A673 (cell line): ENCODE results near the gene KCNJ18. TPM values are rescaled to one million over a fixed set of nuclear protein-coding genes. Genes with fewer than 3 reads are reported as not detected.
"Not testable (repeated sequence)": the region's sequence is repeated elsewhere in the genome, so short reads cannot be mapped to it uniquely, and the experiment has no call there.

Experiments
- Bru-seq: library from RNA; stranded (reverse); fragments of 400-500 nt; gene quantifications from one replicate; lab custom pipeline; 2021; lab: Mats Ljungman, UMichigan
- BruChase-seq, 2 experiments: library from RNA; stranded (reverse); fragments of 400-500 nt; gene quantifications; one replicate each; lab custom pipeline; 2021; lab: Mats Ljungman, UMichigan
- BruUV-seq: library from RNA; stranded (reverse); fragments of 400-500 nt; replicated peaks from 2 replicates; lab custom pipeline; 2021; lab: Mats Ljungman, UMichigan
- CTCF ChIA-PET: fragments of 300-600 bp; sonication (Branson Sonifier 250); formaldehyde crosslinking; loops from one replicate; lab custom pipeline; 2022; ENCODE audit warnings: antibody characterized with exemption; lab: Charles Lee
- POLR2A ChIA-PET: fragments of 300-600 bp; sonication (Branson Sonifier 250); formaldehyde crosslinking; loops from one replicate; lab custom pipeline; 2022; ENCODE audit warnings: antibody characterized with exemption; ENCODE audit not compliant: low non-redundant PET; lab: Charles Lee
- DNase-seq: peaks from one replicate; pipeline ENCODE4 v3.0.0-alpha.2; 2015; ENCODE audit warnings: low spot score
- H3K27ac ChIP-seq: fragments of 200-600 bp; sonication (generic); 2 replicates; pipeline ENCODE4 v1.5.1; 2016; ENCODE audit warnings: mixed run types, low read depth, mild to moderate bottlenecking, mixed read lengths, antibody characterized with exemption, low read length; ENCODE audit not compliant: poor library complexity, severe bottlenecking
- H3K27me3 ChIP-seq: fragments of 200-600 bp; sonication (generic); replicated peaks from 2 replicates; pipeline ENCODE4 v1.6.1; 2017; ENCODE audit warnings: mixed run types, low read depth, mild to moderate bottlenecking, mixed read lengths, antibody characterized with exemption, low read length; ENCODE audit not compliant: insufficient read depth, poor library complexity
- H3K36me3 ChIP-seq: fragments of 200-600 bp; sonication (generic); 2 replicates; pipeline ENCODE4 v1.6.1; 2016; ENCODE audit warnings: mixed run types, mild to moderate bottlenecking, mixed read lengths, antibody characterized with exemption, low read length; ENCODE audit not compliant: insufficient read depth, poor library complexity, severe bottlenecking
- H3K4me1 ChIP-seq: fragments of 200-600 bp; sonication (generic); 2 replicates; pipeline ENCODE4 v1.6.1; 2017; ENCODE audit warnings: mixed run types, mild to moderate bottlenecking, mixed read lengths, antibody characterized with exemption, low read length; ENCODE audit not compliant: insufficient read depth, poor library complexity, severe bottlenecking
- H3K4me3 ChIP-seq: fragments of 200-600 bp; sonication (generic); 2 replicates; pipeline ENCODE4 v1.5.1; 2016; ENCODE audit warnings: low read depth, mixed run types, mild to moderate bottlenecking, mixed read lengths, low read length; ENCODE audit not compliant: poor library complexity, severe bottlenecking
- H3K9me3 ChIP-seq: fragments of 200-600 bp; sonication (generic); 2 replicates; pipeline ENCODE4 v1.6.1; 2016; ENCODE audit warnings: mixed run types, low read depth, mild to moderate bottlenecking, mixed read lengths, antibody characterized with exemption, low read length; ENCODE audit not compliant: poor library complexity, severe bottlenecking
- intact Hi-C: fragments of 100-400 bp; cut with micrococcal nuclease; formaldehyde crosslinking; loops from one replicate; pipeline ENCODE4 v1.10.0; 2022; ENCODE audit not compliant: unreplicated experiment
- long read RNA-seq: library from polyadenylated mRNA; stranded (forward); transcript quantifications from one replicate; pipeline ENCODE4 v2.0.0, GENCODE V29; 2022
- total RNA-seq: library from RNA; stranded (reverse); gene quantifications from 2 replicates; pipeline ENCODE4 v1.2.3, GENCODE V29; 2021

Gene KCNJ18
- total RNA-seq (not detected in 2 replicates), Bru-seq, nascent RNA (not detected), BruChase-seq, experiment 1, labeled RNA remaining after a 2-hour chase (not detected), BruChase-seq, experiment 2, labeled RNA remaining after a 6-hour chase (not detected)
- long read RNA-seq: 0 reads

DNA sequence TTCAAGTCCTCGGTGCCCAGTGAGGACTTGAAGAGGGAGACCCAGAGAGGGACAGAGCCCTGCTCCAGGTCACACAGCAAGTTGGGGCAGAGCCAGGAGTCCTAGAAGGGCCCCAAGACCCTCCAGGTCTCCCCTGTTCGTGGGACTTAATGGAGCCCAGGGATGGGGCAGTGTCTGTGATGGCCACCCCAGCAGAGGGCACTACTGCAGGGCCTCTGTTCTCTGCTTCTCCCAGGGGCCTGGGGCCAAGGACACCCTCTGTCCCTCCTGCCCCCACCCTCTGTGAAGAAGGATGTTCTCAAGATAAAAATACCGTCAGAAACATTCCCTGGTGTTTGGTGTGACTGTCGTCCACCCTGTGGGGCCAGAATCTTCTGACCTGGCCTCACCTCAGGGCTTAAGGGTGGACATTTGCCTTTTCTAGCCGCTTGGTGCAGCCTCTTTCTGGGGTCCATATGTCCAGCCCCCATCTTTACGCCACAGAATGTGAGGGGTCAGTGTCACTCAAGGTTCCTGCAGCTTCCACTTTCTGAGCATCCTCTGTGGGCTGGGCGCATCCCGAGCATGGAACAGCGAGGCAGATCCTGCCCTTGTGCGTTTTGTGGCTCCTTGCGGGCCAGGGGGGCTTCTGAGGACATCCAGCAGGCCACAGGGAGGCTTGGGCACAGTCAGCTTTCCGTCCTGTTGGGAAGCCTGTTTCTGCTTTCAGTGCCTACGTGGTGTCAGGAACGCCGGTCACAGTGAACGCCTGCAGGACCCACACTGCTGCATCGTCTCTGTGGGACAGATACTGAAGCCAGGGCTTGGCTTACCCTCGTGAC lies at the start of gene KCNJ18:
KCNJ18 (plus strand) TSS at position 641 of the 821 bp plus-strand sequence. CDS start 10,264 bp downstream, outside the sequence.
- BruUV-seq, H3K4me3 ChIP-seq, H3K27ac ChIP-seq, intact Hi-C loops, CTCF ChIA-PET, POLR2A ChIA-PET, H3K27me3 ChIP-seq, DNase-seq, H3K4me1 ChIP-seq, H3K36me3 ChIP-seq: not testable (repeated sequence)
- H3K9me3 ChIP-seq: peaks cover 14% of the 10 kb centered on the region

DNA sequence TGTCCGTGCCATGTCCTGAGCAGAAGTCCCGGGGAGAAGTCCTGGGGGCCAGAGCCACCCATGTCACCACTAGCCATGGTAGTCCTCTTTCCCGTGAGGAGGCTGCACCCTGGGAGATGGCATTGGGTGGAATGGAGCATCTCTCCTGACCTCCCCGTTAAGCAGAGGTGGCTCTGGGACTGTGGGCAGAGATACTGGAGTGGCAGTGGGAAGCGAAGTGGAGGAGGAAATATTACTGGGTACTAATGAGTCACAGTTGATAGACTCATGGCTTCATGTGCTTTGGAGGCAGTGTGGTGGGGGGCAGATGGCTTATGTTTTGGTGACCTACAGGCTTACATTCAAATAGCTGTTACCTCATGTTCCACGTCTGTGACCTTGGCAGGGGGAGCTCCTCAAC lies 44.2 kb upstream of the KCNJ18 start:
- H3K9me3 ChIP-seq, intact Hi-C loops, H3K4me3 ChIP-seq, H3K4me1 ChIP-seq, DNase-seq, H3K27ac ChIP-seq, H3K36me3 ChIP-seq, H3K27me3 ChIP-seq, POLR2A ChIA-PET, BruUV-seq, CTCF ChIA-PET: not testable (repeated sequence)

DNA sequence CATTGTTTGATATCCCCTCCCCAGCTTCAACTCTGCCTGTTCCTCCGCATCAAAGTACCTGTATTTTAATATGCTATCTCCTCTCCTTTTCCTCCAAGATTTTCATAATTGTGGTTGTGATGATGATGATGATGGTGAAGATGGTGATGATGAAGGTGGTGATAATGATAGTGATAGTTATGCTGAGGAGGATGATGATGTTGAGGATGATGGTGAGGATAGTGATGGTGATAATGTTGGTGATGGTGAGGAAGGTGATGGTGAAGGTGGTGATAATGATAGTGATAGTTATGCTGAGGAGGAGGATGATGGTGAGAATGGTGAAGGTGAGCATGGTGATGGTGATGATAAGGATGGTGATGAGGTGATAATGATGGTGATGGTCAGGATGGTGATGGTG lies 42.3 kb upstream of the KCNJ18 start:
- POLR2A ChIA-PET, CTCF ChIA-PET, DNase-seq, H3K4me1 ChIP-seq, H3K36me3 ChIP-seq, H3K27ac ChIP-seq, H3K9me3 ChIP-seq, H3K27me3 ChIP-seq, intact Hi-C loops, BruUV-seq, H3K4me3 ChIP-seq: not testable (repeated sequence)

DNA sequence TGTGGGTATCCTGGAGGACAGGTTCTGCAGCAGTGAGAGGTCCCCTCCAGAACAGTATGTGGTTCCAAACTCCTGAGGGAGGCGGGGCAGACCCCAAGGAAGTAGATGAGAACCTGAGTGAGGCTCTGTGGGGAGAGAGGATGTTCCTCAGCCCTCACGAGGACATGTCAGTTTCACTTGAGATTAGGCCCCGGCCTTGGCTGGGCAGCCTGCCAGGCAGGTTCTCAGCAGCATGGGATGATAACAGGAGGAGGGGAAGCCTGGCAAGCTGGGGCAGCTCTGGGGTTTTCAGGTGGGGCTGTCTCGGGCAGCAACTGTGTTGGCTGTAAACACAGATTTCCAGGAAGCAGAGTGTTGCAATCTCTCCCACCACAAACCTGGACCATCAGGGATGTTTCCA lies 40.3 kb upstream of the KCNJ18 start:
- H3K4me3 ChIP-seq, intact Hi-C loops, CTCF ChIA-PET, H3K27me3 ChIP-seq, H3K9me3 ChIP-seq, H3K4me1 ChIP-seq, DNase-seq, H3K36me3 ChIP-seq, H3K27ac ChIP-seq, BruUV-seq, POLR2A ChIA-PET: not testable (repeated sequence)

GRCh38 chr17:21653211-21653610 lies 39.1 kb upstream of the KCNJ18 start:
- H3K4me1 ChIP-seq, BruUV-seq, H3K27ac ChIP-seq, CTCF ChIA-PET, H3K4me3 ChIP-seq, H3K27me3 ChIP-seq, H3K36me3 ChIP-seq, intact Hi-C loops, POLR2A ChIA-PET, DNase-seq, H3K9me3 ChIP-seq: not testable (repeated sequence)

DNA sequence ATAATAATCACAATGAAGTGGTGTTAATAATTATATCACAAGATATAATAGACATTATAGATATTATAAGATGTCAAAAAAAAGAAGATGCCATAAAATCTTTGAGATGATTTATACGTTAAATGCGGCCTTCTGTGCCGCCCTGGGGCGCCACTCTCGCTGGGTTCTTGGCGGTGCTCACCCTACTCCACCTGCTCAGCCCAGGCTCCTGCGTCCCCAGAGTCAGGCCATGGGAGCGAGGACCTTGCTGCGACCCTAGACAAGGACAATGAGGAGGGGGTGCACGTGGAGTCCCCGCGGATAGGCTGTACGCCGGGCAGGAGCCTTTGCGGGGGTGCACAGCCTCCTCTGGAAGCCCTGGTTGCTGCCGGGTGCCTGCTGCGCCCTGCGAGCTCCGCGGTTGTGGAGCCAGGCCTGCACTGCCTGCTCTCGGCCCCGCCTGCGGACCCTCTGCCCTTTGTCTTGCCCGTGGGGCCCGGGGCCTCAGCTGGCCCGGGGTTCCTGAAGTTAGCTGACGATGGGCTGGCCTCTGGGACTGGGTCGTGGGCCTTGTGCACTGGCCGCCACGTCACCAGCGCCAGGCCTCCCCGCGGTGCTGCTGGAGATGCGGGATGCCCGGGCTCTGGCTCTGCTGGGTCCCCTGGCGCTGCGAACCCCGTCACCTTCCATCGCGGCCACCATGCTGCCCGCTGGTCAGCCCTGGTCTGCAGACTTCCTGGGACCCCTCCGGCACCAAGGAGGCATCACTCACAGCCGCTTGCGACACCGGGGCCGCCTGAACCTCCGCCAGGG lies 35.6 kb upstream of the KCNJ18 start:
- BruUV-seq, H3K4me3 ChIP-seq, DNase-seq, H3K4me1 ChIP-seq, H3K27me3 ChIP-seq, H3K36me3 ChIP-seq, intact Hi-C loops, POLR2A ChIA-PET, H3K9me3 ChIP-seq, H3K27ac ChIP-seq, CTCF ChIA-PET: not testable (repeated sequence)

GRCh38 chr17:21659635-21660034 lies 32.7 kb upstream of the KCNJ18 start:
- H3K36me3 ChIP-seq, DNase-seq, H3K27ac ChIP-seq, H3K4me1 ChIP-seq, CTCF ChIA-PET, BruUV-seq, H3K4me3 ChIP-seq, POLR2A ChIA-PET, H3K27me3 ChIP-seq: not testable (repeated sequence)
- intact Hi-C loops: loop anchor here (10.0 kb wide), 1 partner anchor 505 kb away; no protein-coding TSS in a partner anchor
- H3K9me3 ChIP-seq: peaks cover 18% of the 10 kb centered on the region
